SK-N-MC (cell line): ENCODE measurements around the gene NLGN1.

Experiments
- DNase-seq: peaks from one replicate; pipeline ENCODE4 v3.0.0-alpha.2; 2011; ENCODE audit warnings: low read depth, low spot score
- H3K27ac ChIP-seq: fragments of 200-600 bp; sonication (generic); 2 replicates; pipeline ENCODE4 v1.5.1; 2016; ENCODE audit warnings: mixed run types
- H3K36me3 ChIP-seq: fragments of 200-600 bp; sonication (generic); 2 replicates; pipeline ENCODE4 v1.6.1; 2017; ENCODE audit warnings: antibody characterized with exemption, low read length, mixed read lengths; ENCODE audit not compliant: insufficient read depth
- H3K4me3 ChIP-seq: fragments of 200-600 bp; sonication (generic); 2 replicates; pipeline ENCODE4 v1.5.1; 2016
- H3K9ac ChIP-seq: fragments of 200-600 bp; sonication (generic); 2 replicates; pipeline ENCODE4 v1.8.0; 2017; ENCODE audit warnings: mixed run types, mixed read lengths; ENCODE audit not compliant: insufficient read length
- H3K9me3 ChIP-seq: fragments of 200-600 bp; sonication (generic); 2 replicates; pipeline ENCODE4 v1.6.1; 2017; ENCODE audit warnings: low read depth, mild to moderate bottlenecking, antibody characterized with exemption, low read length, moderate library complexity, mixed read lengths
- EZH2 ChIP-seq: fragments of 200-600 bp; sonication (generic); IDR thresholded peaks from one replicate; pipeline ENCODE4 v1.6.1; 2017; ENCODE audit warnings: antibody characterized with exemption
- FOXP2 ChIP-seq: optimal IDR thresholded peaks from 2 replicates; pipeline ENCODE3; 2011; ENCODE audit warnings: mild to moderate bottlenecking, moderate library complexity; ENCODE audit not compliant: insufficient read depth; ENCODE audit errors: extremely low read length, control extremely low read depth
- POLR2AphosphoS5 ChIP-seq: IDR thresholded peaks from 2 replicates; pipeline ENCODE4 v1.6.1; 2012; ENCODE audit warnings: mild to moderate bottlenecking, low read depth, low read length, borderline replicate concordance

NLGN1 gene

GRCh38 chr3:174315225-174315624 is 917.7 kb downstream of the NLGN1 start:
- peaks cover 3% of the 10 kb centered on the region; the same call in 1 of the 2 replicates for H3K9me3 ChIP-seq
- TF ChIP-seq FOXP2 (no peak), EZH2 (no peak), POLR2AphosphoS5 (no peak)
- H3K36me3 ChIP-seq = no peaks in the 10 kb centered on the region
- H3K9ac ChIP-seq = no peak overlapping the region
- no peak overlapping the region for H3K27ac ChIP-seq
- DNase-seq = no peak
- no peak overlapping the region for H3K4me3 ChIP-seq

GRCh38 chr3:174317005-174317404 is 919.5 kb downstream of the NLGN1 start:
- Histone ChIP-seq H3K36me3 (no peaks in the 10 kb centered on the region), H3K4me3 (no peak overlapping the region), H3K27ac (no peak overlapping the region), H3K9me3 (peaks cover 9% of the 10 kb centered on the region; the same call in 1 of the 2 replicates), H3K9ac (no peak overlapping the region)
- TF ChIP-seq FOXP2 = no peak
- TF ChIP-seq EZH2 = no peak
- no peak for TF ChIP-seq POLR2AphosphoS5
- DNase-seq = no peak

GRCh38 chr3:174318181-174318580 is 920.6 kb downstream of the NLGN1 start:
- no peaks in the 10 kb centered on the region for H3K36me3 ChIP-seq
- H3K9me3 ChIP-seq = peaks cover 9% of the 10 kb centered on the region; the same call in 1 of the 2 replicates
- TF ChIP-seq POLR2AphosphoS5 (no peak), FOXP2 (no peak), EZH2 (no peak)
- DNase-seq = no peak
- no peak overlapping the region for H3K4me3 ChIP-seq
- H3K9ac ChIP-seq = no peak overlapping the region
- no peak overlapping the region for H3K27ac ChIP-seq

- H3K27ac ChIP-seq = no peak overlapping the region
- peaks cover 9% of the 10 kb centered on the region; the same call in 1 of the 2 replicates for H3K9me3 ChIP-seq
- no peak overlapping the region for H3K4me3 ChIP-seq
- no peak for DNase-seq
- TF ChIP-seq EZH2 (no peak), POLR2AphosphoS5 (no peak), FOXP2 (no peak)
- no peak overlapping the region for H3K9ac ChIP-seq
- no peaks in the 10 kb centered on the region for H3K36me3 ChIP-seq
These were observed 924.0 kb downstream of the NLGN1 start for GRCh38 chr3:174321548-174321947.

- Histone ChIP-seq H3K36me3 (no peaks in the 10 kb centered on the region), H3K4me3 (no peak overlapping the region), H3K27ac (0 out of 2 replicates have a peak overlapping the region, but pooled peaks have one; percentile 4), H3K9ac (no peak overlapping the region), H3K9me3 (peaks cover 9% of the 10 kb centered on the region; the same call in 1 of the 2 replicates)
- no peak for DNase-seq
- TF ChIP-seq POLR2AphosphoS5 (no peak), EZH2 (no peak), FOXP2 (no peak)
These were observed 925.2 kb downstream of the NLGN1 start for GRCh38 chr3:174322789-174323188.

GRCh38 chr3:174325171-174325570 is 927.6 kb downstream of the NLGN1 start:
- no peak for DNase-seq
- peak overlapping the region; percentile 72 for H3K4me3 ChIP-seq
- H3K36me3 ChIP-seq = no peaks in the 10 kb centered on the region
- H3K27ac ChIP-seq = peak overlapping the region; percentile 94
- no peak for TF ChIP-seq EZH2
- TF ChIP-seq POLR2AphosphoS5 = no peak
- no peak for TF ChIP-seq FOXP2
- no peak overlapping the region for H3K9ac ChIP-seq
- H3K9me3 ChIP-seq = peaks cover 5% of the 10 kb centered on the region; the same call in 1 of the 2 replicates

GRCh38 chr3:174325834-174326700 is 928.5 kb downstream of the NLGN1 start:
- no peak for TF ChIP-seq POLR2AphosphoS5
- Histone ChIP-seq H3K27ac (peak overlapping the region; percentile 94), H3K4me3 (peak overlapping the region; percentile 72), H3K36me3 (no peaks in the 10 kb centered on the region), H3K9ac (peak overlapping the region; percentile 42), H3K9me3 (peaks cover 3% of the 10 kb centered on the region; the same call in 1 of the 2 replicates)
- DNase-seq = peak; percentile 88

GRCh38 chr3:174329321-174329720 is 931.8 kb downstream of the NLGN1 start:
- Histone ChIP-seq H3K9ac (no peak overlapping the region), H3K36me3 (no peaks in the 10 kb centered on the region), H3K4me3 (no peak overlapping the region), H3K27ac (no peak overlapping the region), H3K9me3 (no peaks in the 10 kb centered on the region)
- no peak for DNase-seq
- TF ChIP-seq POLR2AphosphoS5 (no peak), FOXP2 (no peak), EZH2 (no peak)
